MM.1S (cell line): ENCODE data around the gene FRMD3.

Source experiments
- DNase-seq: peaks from one replicate; pipeline ENCODE4 v3.0.0-alpha.2; 2015
- H2AFZ ChIP-seq: fragments of 300-600 bp; sonication (generic); 2 replicates; pipeline ENCODE4 v1.6.0; 2016; ENCODE audit warnings: antibody characterized with exemption, low read length
- H3F3A ChIP-seq: fragments of 300-600 bp; sonication (generic); 2 replicates; pipeline ENCODE4 v1.6.1; 2016; ENCODE audit warnings: mild to moderate bottlenecking, antibody characterized with exemption, low read length, moderate library complexity, mixed read lengths; ENCODE audit not compliant: insufficient read depth
- H3K27ac ChIP-seq: fragments of 300-600 bp; sonication (generic); 2 replicates; pipeline ENCODE4 v1.5.1; 2016; ENCODE audit warnings: mild to moderate bottlenecking, low read length
- H3K27me3 ChIP-seq: fragments of 300-600 bp; sonication (generic); replicated peaks from 2 replicates; pipeline ENCODE4 v1.6.0; 2016; ENCODE audit warnings: low read length; ENCODE audit not compliant: insufficient read depth
- H3K36me3 ChIP-seq: fragments of 300-600 bp; sonication (generic); replicated peaks from 2 replicates; pipeline ENCODE4 v1.6.1; 2016; ENCODE audit warnings: mild to moderate bottlenecking, low read length, mixed read lengths; ENCODE audit not compliant: insufficient read depth
- H3K4me1 ChIP-seq: fragments of 300-600 bp; sonication (generic); 2 replicates; pipeline ENCODE4 v1.6.1; 2016; ENCODE audit warnings: low read length, mixed read lengths
- H3K4me2 ChIP-seq: fragments of 300-600 bp; sonication (generic); 2 replicates; pipeline ENCODE4 v1.6.0; 2016; ENCODE audit warnings: low read depth, low read length
- H3K4me3 ChIP-seq: fragments of 300-600 bp; sonication (generic); 2 replicates; pipeline ENCODE4 v1.5.1; 2016; ENCODE audit warnings: low read length, mixed read lengths
- H3K79me2 ChIP-seq: fragments of 300-600 bp; sonication (generic); 2 replicates; pipeline ENCODE4 v1.6.1; 2016; ENCODE audit warnings: mixed run types, low read length, mixed read lengths
- H3K9ac ChIP-seq: fragments of 300-600 bp; sonication (generic); 2 replicates; pipeline ENCODE4 v1.6.1; 2016; ENCODE audit warnings: low read length, mixed read lengths
- H3K9me2 ChIP-seq: fragments of 300-600 bp; sonication (generic); replicated peaks from 2 replicates; pipeline ENCODE4 v1.6.1; 2016; ENCODE audit warnings: mild to moderate bottlenecking, low read length, mixed read lengths; ENCODE audit not compliant: insufficient read depth
- H3K9me3 ChIP-seq: fragments of 300-600 bp; sonication (generic); replicated peaks from 2 replicates; pipeline ENCODE4 v1.6.1; 2016; ENCODE audit warnings: mild to moderate bottlenecking, low read length, mixed read lengths; ENCODE audit not compliant: insufficient read depth
- H4K20me1 ChIP-seq: fragments of 300-600 bp; sonication (generic); 2 replicates; pipeline ENCODE4 v1.6.1; 2016; ENCODE audit warnings: mild to moderate bottlenecking, low read length, moderate library complexity, mixed read lengths; ENCODE audit not compliant: insufficient read depth
- CTCF ChIP-seq: fragments of 300-600 bp; sonication (generic); IDR thresholded peaks from 2 replicates; pipeline ENCODE4 v1.5.1; 2016; ENCODE audit warnings: antibody characterized with exemption, low read length, mixed read lengths
- EZH2 ChIP-seq: fragments of 300-600 bp; sonication (generic); optimal IDR thresholded peaks from 2 replicates; pipeline ENCODE3; 2017; ENCODE audit warnings: low read depth, mild to moderate bottlenecking, antibody characterized with exemption, low read length, mixed read lengths
- EZH2phosphoT487 ChIP-seq: fragments of 300-600 bp; sonication (generic); IDR thresholded peaks from 2 replicates; pipeline ENCODE4 v1.6.1; 2018; ENCODE audit warnings: antibody characterized with exemption, low read length

FRMD3 gene

GRCh38 chr9:83355729-83356151 is 182.5 kb downstream of the FRMD3 start:
- no peak for DNase-seq
- Histone ChIP-seq H3K4me3 (no peak overlapping the region), H3K4me1 (no peaks in the 10 kb centered on the region), H2AFZ (no peak overlapping the region), H4K20me1 (no peaks in the 10 kb centered on the region), H3K79me2 (no peaks in the 10 kb centered on the region), H3K9ac (no peak overlapping the region), H3K9me3 (no peaks in the 10 kb centered on the region), H3K4me2 (no peak overlapping the region), H3F3A (no peaks in the 10 kb centered on the region), H3K27ac (no peak overlapping the region), H3K36me3 (no peaks in the 10 kb centered on the region), H3K9me2 (no peaks in the 10 kb centered on the region), H3K27me3 (no peaks in the 10 kb centered on the region)
- no peak for TF ChIP-seq CTCF
- TF ChIP-seq EZH2 = no peak
- no peak for TF ChIP-seq EZH2phosphoT487

GRCh38 chr9:83355024-83355444 is 183.2 kb downstream of the FRMD3 start:
- H3K9me2 ChIP-seq = no peaks in the 10 kb centered on the region
- H3K4me2 ChIP-seq = no peak overlapping the region
- H3K36me3 ChIP-seq = no peaks in the 10 kb centered on the region
- H3K79me2 ChIP-seq = no peaks in the 10 kb centered on the region
- TF ChIP-seq EZH2 (no peak), EZH2phosphoT487 (no peak), CTCF (no peak)
- DNase-seq = no peak
- H3K27me3 ChIP-seq = no peaks in the 10 kb centered on the region
- H3K4me1 ChIP-seq = no peaks in the 10 kb centered on the region
- no peak overlapping the region for H3K27ac ChIP-seq
- no peak overlapping the region for H2AFZ ChIP-seq
- H3K4me3 ChIP-seq = no peak overlapping the region
- H3K9ac ChIP-seq = no peak overlapping the region
- no peaks in the 10 kb centered on the region for H3K9me3 ChIP-seq
- no peaks in the 10 kb centered on the region for H4K20me1 ChIP-seq
- no peaks in the 10 kb centered on the region for H3F3A ChIP-seq

- no peak overlapping the region for H3K9ac ChIP-seq
- H3K4me1 ChIP-seq = no peaks in the 10 kb centered on the region
- no peak overlapping the region for H3K4me3 ChIP-seq
- no peak overlapping the region for H3K4me2 ChIP-seq
- H3K79me2 ChIP-seq = no peaks in the 10 kb centered on the region
- no peak for DNase-seq
- H3K36me3 ChIP-seq = no peaks in the 10 kb centered on the region
- H3K9me3 ChIP-seq = no peaks in the 10 kb centered on the region
- H3K9me2 ChIP-seq = no peaks in the 10 kb centered on the region
- no peak overlapping the region for H2AFZ ChIP-seq
- H4K20me1 ChIP-seq = no peaks in the 10 kb centered on the region
- no peaks in the 10 kb centered on the region for H3K27me3 ChIP-seq
- H3K27ac ChIP-seq = no peak overlapping the region
- no peak for TF ChIP-seq CTCF
- TF ChIP-seq EZH2phosphoT487 = no peak
- TF ChIP-seq EZH2 = no peak
- no peaks in the 10 kb centered on the region for H3F3A ChIP-seq
Measured at GRCh38 chr9:83349031-83349430, 189.2 kb downstream of the FRMD3 start.
